Prostate gland (tissue), 2 donors: Measurements from ENCODE around the gene MAGEA4.

Source experiments
- CTCF ChIP-seq, 4 experiments: fragments of 200-600 bp in 2 of 4; fragments of 450-650 bp in 2 of 4; sonication (generic) in 2 of 4; IDR thresholded peaks; 1 replicate in 3 of 4; 2 replicates in 1 of 4; pipeline ENCODE4 v1.5.1; 2016 to 2019; ENCODE audit warnings: antibody characterized with exemption in 4 of 4, mild to moderate bottlenecking in 2 of 4, moderate library complexity in 2 of 4
- POLR2A ChIP-seq: fragments of 450-650 bp; IDR thresholded peaks from one replicate; pipeline ENCODE4 v1.6.1; 2016; ENCODE audit warnings: antibody characterized with exemption, mild to moderate bottlenecking

- TF ChIP-seq CTCF (IDR thresholded peaks at IDR 0.05) (no peak), POLR2A (no peak)
Observed at GRCh38 chrX:151921866-151922265, 9.2 kb downstream of the MAGEA4 start.
